ENCODE results near the gene SCFD2.

- TF ChIP-seq CTCF (IDR thresholded peaks at IDR 0.05) (no peak), POLR2A (IDR thresholded peaks at IDR 0.05) (no peak)
Observed at GRCh38 chr4:53361451-53361850, 4.4 kb downstream of the SCFD2 start.
